Hepatic stellate cell (primary cell): ENCODE results near the gene CMSS1.

ENCODE experiments used
- DNase-seq: peaks from one replicate; pipeline ENCODE4 v3.0.0; 2011; ENCODE audit warnings: low spot score

The CMSS1 gene

DNA sequence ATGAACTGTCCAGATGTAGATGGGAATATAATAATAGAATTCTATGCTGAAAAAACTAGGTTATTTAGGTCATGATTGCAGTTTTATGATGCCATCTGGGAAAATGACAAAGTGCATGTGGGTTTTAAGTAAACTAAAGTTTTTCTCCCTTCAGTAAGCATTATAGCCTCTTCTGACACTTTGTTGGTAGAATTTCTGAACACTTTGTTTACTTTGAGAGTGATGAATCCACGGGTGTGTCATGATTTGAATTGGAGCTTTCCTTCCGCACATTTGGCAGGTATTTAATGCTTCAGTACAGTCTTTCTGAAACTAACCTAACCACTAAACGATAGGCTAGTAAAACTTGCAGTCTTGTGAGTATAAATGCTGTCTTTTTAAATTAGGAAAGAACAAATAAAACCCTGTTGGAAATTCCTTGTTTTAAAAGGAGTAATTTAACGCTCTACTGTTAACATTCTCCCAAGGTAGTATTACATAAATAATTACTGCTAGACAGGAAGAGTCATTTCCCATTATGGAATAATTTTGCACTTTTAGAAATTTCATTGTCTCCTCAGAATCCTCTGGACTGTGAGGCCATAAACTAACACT, 289.7 kb downstream of the CMSS1 start:
- DNase-seq: no peak

DNA sequence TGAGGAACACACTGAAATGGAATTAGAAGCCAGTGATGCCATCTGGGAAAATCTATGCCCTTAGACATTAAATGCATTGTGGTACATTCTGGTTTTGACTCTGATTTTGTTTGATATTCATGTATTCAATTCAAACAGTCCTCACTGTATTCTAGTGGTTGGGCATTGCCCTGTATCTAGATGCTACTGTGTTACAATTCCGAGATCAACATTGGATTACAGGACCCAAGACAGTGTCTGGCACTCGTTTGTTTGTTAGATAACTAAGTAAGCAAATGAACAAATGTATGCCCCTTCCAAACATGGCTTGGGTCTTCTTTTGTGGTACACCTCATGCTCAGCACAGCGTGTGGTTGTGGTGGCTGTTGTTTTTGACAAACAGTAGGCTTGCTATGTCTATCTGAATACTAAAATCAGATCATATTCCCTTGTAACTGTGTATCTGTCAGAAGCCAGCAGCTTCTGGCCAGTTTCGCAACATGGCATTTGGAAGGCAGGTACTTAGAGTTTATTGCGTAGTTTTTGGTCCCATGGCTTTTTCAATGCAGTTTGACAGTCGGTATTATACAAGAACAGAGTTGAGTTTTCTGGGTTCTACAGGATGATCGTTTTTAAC, 290.9 kb downstream of the CMSS1 start:
- no peak for DNase-seq

DNA sequence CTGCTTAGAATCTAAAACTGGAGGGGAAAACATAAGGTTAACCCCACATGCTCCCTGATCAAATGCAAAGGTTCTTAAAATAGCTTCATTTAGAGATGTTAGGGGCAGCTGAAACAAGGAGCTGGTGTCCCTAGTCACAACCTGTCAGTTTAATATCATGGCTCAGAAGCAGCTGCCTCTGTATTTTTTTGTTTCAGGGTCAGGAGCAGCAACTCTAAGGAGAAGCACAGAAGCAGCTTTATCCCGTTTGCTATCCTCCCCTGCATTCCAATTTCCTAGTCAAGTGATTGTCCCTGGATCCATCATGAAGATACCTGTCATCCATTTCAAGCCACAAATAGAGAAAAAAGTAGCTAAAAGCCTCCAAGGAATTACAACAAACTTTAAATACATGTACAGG, 292.5 kb downstream of the CMSS1 start:
- DNase-seq: no peak

DNA sequence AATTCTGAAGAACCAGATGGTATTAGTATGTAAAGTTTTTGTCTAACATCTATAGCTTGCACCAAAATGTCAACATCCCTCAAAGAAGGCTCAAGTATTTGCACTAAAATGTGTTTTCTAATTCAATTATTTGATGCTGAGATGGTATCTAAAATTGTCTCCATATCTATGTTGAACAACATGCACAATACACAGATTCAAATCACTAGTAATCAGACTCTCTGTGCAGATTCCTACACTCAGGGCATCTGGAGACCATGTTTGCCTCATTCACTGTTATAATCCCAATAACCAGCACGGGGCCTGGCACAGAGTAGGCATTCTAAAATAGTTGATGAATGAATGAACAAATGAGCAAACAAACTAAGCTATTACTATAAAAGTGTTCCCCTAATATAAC, 294.1 kb downstream of the CMSS1 start:
- DNase-seq: no peak

DNA sequence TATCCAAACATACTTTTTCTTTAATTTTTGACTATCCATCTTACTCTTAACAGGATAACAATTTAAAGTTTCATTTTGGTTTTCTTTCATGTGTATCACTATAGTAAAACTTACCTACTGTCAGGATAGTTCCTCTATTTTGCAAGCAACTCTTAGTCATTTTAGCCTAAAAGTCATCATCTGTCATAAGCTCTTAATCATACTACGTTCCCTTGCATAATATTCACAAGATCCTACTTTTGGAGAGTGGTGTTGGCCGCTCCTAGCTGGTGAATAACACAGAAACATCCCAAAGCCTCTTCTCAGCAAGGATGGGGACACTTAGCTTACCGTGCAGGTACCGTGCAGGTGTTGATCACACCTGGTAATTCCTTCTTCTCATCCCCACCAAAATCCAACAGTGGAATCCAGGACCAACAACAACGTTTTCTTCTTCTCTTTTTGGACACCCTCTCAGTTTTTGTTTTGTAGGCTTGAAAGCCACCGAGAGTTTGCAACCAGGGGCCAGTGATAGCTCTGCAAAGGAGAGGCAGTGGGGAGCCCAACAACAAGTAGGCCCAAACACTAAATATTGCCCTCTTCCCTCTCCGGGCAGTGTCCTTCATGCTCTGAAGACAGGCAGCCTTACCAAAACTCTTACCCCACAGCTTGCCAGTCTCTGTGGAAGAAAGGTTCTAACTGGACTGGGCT, 296.2 kb downstream of the CMSS1 start:
- DNase-seq: no peak

DNA sequence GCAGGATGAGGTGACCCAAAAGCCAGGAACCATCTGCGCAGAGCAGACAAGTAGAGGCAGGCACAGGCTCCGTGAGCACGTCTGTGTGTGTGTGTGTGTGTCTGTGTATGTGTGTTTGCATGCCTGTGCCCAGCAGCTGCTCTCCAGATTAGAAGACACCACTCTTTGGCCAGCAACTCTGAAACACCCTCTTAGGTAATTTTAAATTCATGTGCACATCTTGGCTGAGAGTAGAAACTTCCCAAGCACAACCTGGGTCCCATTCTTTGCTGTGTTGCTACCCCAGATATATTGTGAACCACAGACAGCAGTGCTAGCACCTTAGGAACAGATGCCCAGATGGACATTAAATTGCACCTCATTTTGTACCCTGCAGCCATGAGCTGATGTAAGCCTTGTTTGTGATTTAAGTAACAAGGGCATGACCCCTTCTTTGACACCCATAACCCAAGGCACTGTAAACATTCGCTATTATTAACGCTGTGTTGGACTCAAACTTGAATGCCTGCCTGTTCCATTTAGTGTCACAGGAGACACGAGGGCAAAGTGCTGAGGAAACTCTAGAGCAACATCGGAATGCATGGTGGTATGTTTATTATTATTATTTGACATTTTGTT, 296.9 kb downstream of the CMSS1 start, which contains the start of gene FILIP1L:
Gene FILIP1L, minus strand, starts transcription at position 89 of the 618 bp plus-strand sequence.
- DNase-seq: no peak

DNA sequence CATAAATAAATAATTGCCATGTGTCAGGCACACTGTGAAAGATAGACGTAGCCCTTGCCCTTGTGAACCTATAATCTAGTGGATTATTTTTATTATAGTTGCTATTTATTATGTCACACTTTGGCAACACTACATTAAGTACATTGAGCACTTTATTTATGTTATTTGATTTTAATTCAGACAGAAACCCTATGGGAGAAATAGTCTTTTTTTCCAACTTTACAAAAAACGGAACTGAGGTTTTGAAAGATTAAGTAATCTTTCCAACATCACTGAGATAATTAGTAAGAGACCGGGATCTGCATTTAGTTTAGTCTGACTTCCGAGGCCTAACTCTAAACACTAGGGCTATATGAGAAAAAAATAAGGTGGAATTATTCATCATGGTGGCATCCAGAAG, 299.4 kb downstream of the CMSS1 start:
- no peak for DNase-seq

DNA sequence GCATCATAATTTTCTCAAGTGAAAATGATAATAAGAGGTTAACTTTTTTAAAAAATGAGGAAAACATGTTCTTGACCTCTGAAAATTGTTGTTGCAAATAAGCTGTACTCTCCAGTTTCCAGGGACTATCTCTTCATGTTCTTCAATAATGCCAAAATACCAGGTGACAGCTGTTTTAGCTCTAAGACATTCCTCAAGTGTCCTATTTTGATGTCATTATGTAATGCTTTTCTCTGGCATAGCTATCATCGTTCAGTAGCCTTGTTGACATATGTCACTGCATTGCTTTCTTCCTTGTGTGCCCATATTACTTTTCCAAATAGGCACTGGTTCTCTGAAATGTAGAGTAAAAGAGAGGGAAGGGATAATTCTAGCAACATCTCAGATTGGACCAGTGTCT, 302.4 kb downstream of the CMSS1 start:
- DNase-seq: no peak

DNA sequence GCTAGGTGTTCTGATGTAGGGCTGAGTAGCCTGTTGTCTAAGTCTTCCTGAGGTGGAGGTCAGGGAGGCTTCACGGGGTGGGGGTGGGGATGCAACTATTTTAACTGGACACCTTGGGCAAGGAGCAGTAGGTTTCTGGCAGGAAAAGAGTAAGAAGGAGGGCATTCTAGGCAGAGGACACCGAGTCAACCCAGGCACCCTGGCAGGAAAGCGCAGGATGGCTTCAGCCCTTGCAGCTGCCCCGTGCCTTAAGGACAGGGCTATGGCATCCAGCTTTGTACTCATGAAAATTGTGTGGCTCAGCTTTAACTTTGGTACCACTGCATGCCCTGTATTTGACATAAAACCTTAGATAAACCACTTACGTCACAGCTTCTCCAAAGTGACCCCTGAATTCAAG, 303.0 kb downstream of the CMSS1 start:
- DNase-seq: no peak

DNA sequence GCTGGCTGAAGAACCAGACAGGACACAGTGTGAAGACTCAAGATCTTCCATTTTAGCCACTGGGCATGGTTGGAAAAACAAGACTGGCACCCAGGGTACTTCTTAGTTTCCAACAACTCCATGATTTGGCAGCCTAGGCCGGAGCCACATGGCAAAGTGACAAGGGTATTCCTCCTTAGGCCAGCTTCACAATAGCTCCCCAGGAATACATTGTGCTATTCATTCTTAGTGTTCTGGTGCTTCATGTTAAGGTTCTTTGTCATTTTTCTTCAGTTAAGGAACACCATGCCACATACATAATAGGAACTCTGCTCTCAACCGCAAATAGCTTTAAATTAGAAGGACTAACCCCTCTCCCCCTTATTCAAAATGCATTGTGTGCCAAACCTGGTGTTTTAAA, 304.7 kb downstream of the CMSS1 start:
- no peak for DNase-seq

DNA sequence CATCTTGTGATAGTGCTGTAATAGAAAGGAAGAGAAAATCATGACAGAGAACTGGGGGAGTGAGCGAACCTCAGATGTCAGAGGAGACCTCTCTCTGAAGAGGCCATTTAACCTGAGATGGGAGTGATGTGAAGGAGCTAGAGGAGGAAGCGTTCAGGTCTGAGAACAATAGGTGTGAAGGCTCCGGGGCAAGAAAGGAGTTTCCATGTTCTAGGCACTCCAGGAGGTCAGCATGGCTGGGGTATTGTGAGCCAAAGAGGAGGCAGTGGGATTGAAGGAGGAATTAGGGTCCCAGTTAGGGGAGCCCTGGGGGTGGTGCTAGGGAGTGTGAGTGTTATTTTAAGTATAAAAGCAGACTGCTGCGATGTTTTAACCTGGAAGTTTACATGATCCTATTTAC, 305.4 kb downstream of the CMSS1 start:
- no peak for DNase-seq

DNA sequence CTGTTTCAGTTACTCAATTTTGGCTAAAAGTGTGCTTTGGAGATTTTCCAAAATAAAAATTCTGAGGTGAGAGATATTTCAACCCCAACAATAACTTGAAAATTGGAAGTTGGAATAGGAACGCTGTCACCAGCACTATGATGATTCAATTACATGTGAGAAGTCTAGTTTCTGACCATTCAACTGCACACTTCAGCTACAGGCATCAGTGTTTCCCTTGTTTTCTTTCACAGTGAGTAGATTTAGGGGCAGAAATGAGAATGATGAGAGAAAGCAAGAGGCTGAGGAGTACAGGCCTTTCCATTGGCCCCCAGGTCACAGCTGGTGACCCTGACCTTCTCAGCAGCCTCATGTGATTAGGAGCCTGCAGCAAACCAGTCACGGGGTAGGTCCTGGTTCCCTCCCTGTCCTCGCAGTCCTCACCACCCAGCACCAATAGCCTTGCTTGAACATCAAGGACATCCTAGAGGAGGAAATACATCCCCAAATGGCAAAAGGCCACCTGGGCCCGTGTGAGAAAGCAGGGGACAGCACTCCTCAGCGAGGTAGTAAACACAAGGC, 306.6 kb downstream of the CMSS1 start:
- DNase-seq: no peak

DNA sequence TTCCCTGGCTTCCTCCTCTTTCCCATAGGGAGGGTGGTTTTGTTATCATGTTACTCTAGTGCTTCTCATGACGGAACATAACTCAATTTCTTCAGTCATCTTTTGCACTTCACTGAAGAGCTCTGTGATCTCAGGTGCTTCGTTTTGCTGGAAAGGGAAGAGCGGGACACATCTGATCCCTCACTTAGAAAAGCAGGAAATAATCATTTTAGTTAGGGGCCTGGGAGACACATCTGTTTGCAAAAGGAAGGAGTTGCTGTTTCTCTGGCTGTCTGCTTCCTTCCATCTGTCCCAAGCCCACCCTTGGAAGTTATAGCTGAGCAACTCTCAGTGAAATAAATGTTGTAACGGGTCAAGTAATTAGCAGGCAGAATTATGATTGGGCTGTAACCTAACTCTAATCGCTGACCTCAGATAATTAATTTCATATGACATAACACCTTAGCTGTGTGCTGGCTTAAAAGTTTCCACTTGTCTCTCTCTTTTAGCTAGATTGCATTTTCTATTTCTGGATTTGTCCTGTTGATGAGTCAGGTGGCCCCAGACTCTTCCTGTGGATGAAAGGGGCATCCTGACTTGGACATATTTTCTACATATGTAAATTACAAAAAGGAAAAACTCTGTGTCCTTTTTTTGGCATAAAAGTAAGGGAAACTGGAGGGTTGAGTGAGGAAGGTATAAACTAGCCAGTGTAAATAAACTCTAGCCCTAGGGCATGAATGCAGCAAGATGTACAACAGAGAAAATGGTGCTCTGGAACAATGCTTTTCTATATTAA, 307.7 kb downstream of the CMSS1 start:
- no peak for DNase-seq

DNA sequence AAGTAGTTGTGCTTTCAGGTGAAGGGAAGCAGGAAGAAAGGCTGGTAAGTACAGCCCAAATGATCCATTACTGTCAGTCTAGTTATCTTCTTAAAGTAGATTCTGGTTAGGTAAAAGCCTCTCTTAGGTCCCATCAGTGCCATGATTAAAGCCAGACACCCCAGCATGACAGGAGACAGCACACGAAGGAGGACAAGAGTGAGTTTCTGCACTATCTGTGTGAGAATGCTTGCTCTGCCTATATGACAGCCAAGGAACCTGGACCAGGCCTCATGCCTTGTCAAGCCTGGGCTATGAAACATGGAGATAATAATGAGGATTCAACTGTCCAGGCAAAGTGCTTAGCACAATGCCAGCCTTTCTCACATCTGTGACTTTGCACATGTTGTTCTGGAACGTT, 310.1 kb downstream of the CMSS1 start:
- DNase-seq: no peak

DNA sequence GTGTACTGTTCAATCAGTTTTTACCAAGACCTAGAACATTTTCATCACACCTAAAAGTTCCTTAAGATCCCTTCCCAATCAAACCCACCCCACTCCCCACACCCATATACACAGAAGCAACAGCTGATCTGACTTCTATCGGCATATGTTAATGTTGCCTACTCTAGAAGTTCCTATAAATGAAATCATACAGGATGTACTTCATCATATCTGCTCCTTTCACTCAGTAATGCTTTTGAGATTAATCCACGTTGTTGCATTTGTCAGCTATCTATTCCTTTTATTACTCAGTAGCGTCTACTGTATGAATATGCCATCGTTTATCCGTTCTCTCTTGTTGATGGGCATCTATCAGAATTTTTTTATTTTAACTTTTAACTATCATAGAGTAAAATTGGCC, 310.9 kb downstream of the CMSS1 start:
- no peak for DNase-seq

DNA sequence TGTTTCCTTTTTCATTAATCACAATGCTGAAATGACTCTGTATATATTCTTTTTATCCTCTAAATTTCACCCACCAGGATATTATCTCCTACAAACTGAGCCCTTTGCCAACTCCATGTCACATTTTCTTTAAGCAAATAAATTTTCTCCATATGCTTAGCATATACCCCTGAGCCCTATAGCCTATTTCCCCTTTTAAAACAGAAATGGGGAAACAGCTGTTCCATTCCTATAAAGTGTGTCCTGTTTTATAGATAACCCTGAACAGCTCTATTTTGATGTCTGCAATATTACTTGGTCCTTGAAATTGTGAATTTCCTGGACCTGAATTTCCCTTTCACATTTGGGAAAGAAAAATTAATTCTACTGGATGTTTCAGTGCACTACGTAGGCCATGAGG, 312.3 kb downstream of the CMSS1 start:
- no peak for DNase-seq

DNA sequence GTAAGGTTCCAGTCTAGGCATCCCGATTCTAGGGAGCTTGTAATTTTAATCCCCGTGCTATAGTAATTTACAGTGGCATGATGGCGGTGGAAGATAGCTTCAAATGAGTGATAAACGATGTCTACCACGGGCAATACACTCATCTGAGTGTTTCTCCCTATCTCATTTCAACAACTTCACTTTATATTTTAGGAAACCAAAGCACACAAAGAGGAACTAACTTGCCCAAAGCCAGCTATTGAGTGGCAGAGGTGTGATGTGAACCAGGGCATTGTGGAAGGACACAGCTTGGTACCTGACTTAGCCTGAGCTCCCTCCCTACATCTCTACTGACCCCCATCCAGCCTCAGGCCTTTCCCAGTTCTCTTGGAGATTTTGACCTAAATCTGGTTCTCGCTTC, 313.6 kb downstream of the CMSS1 start:
- no peak for DNase-seq

DNA sequence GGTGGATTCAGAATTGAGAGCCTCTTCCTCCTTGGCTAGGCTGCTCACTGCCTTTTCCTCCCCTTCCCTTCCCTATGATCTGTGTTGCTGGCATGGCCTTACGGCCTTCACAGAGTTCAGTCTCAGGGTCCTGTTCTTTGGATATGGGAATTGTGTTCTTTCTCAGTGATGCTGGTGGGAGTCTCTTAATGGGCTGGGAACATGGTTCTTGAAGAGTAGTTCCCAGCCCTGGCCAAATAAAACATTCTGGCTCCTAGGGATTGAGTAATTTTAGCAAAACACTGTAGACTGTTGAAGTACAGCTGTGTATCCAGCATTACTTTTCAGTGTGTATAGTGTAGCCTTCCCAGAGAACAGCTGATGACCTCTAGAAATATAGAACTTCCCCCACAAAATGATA, 319.3 kb downstream of the CMSS1 start:
- no peak for DNase-seq

DNA sequence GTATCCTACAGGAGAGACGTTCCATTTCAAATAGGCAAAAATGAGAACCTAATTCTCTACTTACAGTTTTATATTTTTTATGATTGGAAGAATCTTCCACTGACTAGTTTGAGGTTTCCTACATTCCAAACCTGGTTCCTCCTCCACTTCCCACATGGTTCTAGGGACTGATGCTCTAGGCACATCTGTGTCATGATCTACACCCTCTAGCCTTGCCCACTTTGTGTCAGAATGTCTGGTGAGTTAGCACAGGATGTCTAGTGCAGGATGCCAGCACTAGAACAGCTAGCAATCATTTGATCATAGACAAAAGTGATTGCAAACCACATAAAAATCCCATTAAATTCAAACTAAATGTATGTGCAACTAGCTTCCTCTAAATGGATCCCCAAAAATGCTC, 323.3 kb downstream of the CMSS1 start:
- DNase-seq: no peak

DNA sequence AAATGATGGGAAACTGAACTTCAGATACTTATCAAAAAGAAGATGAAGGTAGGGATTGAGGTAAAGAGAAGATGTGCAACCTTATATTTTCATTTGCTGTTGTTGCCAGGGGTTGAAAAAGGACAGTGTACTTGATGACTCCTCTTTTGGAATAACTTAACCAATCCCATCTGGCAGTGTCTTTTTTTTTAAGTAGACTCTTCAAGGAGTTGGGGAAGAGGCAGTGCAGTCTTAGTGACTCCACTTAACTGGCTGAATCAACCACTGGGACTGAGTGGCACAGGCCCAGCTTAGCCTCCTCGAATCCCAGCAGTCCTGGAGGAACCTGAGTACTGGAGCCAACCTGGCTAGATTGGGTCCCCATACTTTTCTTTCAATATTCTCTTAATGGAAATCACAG, 323.9 kb downstream of the CMSS1 start:
- DNase-seq: no peak

DNA sequence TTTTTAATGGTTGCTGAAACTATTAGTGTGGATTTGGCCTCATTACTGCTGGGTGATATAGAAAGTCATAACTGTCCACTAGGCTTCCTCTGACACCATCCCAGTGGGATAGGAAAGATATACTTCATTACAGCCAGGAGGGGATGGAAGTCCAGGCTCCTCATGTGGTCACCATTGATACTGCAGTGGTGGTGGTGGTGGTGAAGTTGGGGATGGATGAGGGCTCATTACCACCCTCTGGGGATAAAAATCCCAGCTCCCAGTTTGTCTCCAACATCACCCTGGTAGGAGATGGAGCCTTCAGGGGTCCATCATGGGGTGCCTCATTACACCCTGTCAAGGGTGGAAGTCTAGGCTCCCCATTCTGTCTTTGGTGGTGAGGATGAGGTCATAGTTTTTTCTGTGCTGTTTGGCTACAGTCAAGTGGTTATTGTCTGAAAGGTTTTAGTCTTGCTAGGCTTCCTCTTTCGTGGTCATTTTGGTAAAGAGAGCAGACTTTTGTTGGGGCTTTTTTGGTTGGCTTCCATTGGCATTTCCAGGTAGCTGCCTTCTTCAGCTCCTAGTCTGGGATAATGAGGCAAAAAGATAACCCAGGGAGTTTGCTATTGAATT, 326.7 kb downstream of the CMSS1 start:
- no peak for DNase-seq

DNA sequence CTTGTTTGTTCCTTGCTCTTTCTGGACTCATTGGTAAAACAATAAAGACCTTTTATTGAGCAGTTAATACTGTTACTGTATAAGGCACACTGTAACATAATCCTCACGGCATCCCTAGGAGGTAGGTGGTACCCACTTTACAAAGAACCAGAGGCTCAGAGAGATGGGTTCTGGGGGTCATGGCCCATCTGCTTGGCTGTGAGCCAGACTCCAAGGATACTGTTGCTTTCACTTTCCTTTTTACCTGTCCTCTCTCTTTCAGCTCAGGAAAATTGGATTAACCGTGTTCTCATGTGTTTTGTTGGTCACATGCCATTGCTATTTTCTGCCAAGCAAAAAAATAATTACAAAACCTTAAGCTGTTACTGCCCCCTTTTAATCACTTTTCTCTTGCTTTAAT, 331.5 kb downstream of the CMSS1 start:
- DNase-seq: no peak
